GM19455 (cell line): ENCODE results near the gene HYAL2.

ENCODE experiments used
- ATAC-seq: cut with Tn5 transposase; IDR thresholded peaks from one replicate; pipeline ENCODE4 v1.9.1; 2021; ENCODE audit not compliant: unreplicated experiment

HYAL2 gene

DNA sequence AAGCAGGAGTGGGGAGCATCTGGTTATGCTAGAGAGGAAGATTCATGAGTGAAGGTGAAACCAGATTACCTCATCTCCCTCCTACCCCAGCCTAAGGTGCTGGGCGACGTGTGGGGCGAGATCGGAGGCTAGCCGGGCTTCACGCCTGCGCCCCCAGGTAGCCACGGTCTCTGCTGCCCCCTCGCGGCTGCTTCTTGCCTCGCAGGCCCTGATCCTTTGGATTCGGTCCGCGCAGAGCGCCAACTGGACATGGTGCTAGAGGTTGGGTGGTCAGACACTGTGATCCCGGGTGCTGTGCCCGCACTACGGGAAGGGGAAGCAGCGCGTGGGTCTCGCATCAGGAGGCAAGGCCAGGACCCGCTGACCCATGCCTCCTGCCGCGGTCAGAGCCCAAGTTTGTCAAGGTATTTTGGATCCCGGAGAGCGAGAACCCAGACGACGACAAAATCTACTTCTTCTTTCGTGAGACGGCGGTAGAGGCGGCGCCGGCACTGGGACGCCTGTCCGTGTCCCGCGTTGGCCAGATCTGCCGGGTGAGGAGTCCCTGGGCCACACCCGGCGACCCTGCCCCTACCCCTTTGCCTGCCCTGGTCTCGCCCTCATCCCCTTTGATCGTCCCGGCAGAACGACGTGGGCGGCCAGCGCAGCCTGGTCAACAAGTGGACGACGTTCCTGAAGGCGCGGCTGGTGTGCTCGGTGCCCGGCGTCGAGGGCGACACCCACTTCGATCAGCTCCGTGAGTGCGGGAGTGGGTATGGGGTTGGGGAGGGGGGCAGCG lies 49.4 kb downstream of the HYAL2 start:
- ATAC-seq, result peak; percentile 80

DNA sequence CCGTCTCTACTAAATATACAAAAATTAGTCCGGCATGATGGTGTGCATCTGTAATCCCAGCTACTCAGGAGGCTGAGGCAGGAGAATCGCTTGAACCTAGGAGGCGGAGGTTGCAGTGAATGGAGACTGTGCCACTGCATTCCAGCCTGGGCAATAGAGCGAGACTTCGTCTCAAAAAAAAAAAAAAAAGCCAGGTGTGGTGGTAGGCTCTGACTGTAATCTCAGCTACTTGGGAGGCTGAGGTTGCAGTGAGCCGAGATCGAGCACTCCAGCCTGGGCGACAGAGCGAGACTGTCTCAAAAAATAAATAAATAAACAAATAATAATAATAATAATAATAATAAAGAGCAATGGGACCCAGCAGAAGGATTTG lies 50.0 kb downstream of the HYAL2 start:
- peak; percentile 5 for ATAC-seq

DNA sequence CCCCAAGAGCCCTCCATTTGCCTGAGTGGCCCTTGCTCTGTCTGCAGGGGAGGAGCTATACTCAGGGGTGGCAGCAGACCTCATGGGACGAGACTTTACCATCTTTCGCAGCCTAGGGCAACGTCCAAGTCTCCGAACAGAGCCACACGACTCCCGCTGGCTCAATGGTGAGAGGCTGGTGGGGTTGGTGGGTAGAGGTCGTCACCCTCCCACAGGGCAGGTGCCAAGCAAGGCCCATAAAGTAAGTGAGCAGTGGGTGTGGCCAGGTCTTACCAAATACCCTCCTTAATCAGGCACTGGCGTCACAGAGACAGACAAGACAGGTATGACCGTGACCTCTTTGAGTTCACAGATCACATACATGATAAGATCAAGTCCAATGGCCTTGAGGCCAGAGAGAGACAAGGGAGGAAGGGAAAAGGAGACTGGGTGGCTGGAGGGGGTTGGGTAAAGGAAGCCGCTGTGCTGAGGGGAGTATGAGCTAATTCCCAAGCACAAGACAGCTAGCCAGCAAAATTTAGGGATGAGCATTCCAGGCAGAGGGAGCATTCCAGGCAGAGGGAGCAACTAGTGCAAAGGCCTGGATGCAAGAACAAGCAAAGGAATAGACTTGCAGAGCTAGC lies 51.1 kb downstream of the HYAL2 start:
- ATAC-seq, result no peak

DNA sequence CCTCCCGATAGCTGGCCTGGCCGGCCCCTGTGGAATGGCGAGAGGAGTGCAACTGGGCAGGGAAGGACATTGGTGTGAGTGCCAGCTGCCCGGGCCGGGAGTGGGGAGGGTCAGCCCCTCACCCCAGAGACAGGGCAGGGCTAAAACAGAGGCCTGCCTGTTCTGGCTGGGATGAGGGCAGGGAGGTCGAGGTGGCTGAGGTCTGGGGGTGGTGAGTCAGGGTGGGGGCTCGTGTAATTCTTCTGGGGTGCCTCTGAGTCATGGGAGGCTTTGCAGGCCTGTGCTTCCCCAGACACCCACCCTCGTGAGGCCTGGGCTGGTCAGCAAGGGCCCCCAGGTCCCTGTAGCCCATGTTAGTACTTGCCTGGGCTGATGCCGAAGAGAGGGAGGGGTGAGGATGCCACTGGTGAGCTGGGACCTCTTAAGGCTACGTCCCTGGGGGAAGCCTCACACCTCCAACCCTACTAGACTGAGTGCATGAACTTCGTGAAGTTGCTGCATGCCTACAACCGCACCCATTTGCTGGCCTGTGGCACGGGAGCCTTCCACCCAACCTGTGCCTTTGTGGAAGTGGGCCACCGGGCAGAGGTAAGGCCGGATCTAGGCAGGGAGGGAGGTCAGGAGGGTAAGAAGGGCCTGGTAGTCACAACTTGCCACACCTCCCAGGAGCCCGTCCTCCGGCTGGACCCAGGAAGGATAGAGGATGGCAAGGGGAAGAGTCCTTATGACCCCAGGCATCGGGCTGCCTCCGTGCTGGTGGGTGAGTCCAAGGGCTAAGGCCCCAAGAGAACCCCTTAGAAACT lies 51.9 kb downstream of the HYAL2 start:
- no peak for ATAC-seq

DNA sequence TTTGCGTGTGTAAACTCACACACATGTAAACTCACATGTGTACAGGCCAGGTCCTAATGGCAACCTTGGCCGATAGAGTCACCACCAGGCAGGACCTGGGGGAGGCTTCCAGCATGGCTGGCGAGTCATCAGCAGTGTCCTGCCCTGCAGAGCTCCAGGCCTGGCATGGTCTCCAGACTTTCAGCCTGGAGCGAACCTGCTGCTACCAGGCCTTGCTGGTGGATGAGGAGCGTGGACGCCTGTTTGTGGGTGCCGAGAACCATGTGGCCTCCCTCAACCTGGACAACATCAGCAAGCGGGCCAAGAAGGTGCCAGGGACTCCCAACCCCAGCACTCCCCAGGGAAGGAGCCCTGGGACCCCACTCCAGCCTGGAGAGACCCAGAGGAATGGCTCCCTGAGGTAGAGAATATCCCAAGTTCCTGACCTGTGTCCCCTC lies 52.5 kb downstream of the HYAL2 start:
- no peak for ATAC-seq

DNA sequence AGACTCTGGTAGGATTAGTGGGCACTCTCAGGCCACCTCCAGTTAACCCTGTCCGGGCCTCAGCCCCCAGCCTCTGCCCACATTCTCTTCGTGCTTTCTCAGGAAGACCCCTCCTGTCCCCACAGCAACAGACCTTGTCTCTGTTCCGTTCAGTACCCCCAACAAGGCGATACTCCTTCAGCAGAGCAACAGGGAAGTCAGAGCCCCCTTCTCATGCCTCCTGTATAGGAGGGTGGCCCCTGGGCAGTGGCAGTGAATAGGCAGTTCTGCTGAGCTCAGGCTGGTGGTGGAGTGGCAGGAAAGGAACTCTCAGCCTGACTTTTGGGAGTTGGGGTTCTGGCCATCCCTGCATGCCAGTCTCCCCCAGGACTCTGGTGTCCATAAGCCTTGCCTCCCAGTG lies 53.1 kb downstream of the HYAL2 start:
- ATAC-seq, result no peak

DNA sequence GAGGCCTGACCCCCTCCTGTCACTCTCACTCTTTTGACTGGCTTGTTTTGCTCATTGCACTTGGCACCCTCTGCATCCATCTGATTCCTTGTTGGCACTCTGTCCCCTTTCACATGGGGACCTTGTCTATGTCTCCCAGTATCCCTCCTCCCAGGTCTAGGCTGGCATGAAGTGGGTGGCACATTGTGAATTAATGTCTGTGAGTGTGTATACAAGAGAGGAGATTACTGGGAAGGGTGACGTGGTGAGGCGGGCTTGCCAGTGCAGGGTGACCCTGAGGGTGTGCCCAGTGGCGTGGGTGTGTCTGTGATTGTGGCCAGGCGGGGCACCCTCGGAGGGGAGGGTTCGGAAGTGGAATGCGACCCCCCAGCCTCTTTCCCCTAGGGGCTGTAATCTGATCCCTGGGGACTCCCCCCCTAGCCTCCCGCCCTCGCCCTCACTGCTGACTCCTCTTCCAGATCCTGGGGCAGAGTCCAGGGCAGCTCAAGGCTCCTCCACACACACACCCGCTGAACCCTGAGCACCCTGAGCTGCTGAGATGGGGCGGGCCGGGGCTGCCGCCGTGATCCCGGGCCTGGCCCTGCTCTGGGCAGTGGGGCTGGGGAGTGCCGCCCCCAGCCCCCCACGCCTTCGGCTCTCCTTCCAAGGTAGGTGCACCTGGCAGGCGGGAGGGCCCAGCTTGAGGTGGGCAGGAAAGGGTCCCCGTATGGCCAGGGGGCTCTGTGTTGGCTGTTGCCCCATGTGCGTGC lies 53.7 kb downstream of the HYAL2 start, which contains the start of gene SEMA3B:
Gene SEMA3B, plus strand, starts transcription at position 445 of the 749 bp plus-strand sequence. Its CDS starts 94 bp downstream, at position 539.
- no peak for ATAC-seq

DNA sequence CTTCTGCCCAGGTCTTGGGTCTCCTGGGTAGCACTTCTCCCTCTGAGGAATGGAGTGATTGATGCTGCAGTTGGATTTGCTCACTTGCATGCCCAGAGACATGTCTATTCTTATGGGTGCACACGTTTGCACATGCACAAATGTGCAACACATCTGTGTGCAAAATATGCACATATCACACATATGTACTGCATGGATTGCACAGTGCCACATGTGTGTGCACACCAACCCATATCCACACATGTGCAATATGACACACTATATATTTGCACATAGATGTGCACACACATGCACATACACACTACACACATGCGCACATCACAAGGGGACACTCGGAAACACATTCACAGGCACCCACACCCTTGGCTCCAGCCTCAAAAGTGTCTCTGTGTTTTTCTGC lies 54.3 kb downstream of the HYAL2 start:
- ATAC-seq, result no peak
